HepG2 (cell line): ENCODE results near the gene SLC9C2. TPM values are rescaled to one million over a fixed set of nuclear protein-coding genes. Genes with fewer than 3 reads are reported as not detected.
A peak's percentile ranks its signal among the peaks of the same experiment; 100 is the strongest.

Source experiments
- ETV6 ChIP-seq: sonication (generic); formaldehyde crosslinking; conservative IDR thresholded peaks from 2 replicates; pipeline ENCODE4 v1.4.0; 2020; ENCODE audit warnings: missing genetic modification reagents
- HBP1 ChIP-seq: IDR thresholded peaks from 2 replicates; pipeline ENCODE4 v1.6.1; 2016; ENCODE audit warnings: low read depth, control low read depth
- IKZF1 ChIP-seq: fragments of 450-650 bp; IDR thresholded peaks from 2 replicates; pipeline ENCODE4 v1.7.1; 2016
- KDM5A ChIP-seq: fragments of 200-600 bp; sonication (generic); IDR thresholded peaks from 2 replicates; pipeline ENCODE4 v1.7.0; 2018; ENCODE audit warnings: antibody characterized with exemption, mild to moderate bottlenecking, low read length, borderline replicate concordance
- LCORL ChIP-seq, 2 experiments: fragments of 450-650 bp in 1 of 2; sonication (generic) in 1 of 2; formaldehyde crosslinking in 1 of 2; IDR thresholded peaks; 2 replicates each; pipeline versions ENCODE4 v1.5.0 to v1.6.1; 2017 to 2020; ENCODE audit warnings: antibody characterized with exemption in 1 of 2, missing genetic modification reagents in 1 of 2
- POLR2G ChIP-seq: fragments of 200-400 bp; formaldehyde crosslinking; IDR thresholded peaks from 2 replicates; pipeline ENCODE4 v1.6.1; 2018; ENCODE audit warnings: mild to moderate bottlenecking, low read depth, low read length, moderate library complexity
- PRMT3 ChIP-seq: sonication (generic); formaldehyde crosslinking; IDR thresholded peaks from 2 replicates; pipeline ENCODE4 v1.8.1; 2022; ENCODE audit warnings: low read depth, mild to moderate bottlenecking, moderate library complexity, missing genetic modification reagents, borderline replicate concordance
- ZFP91 ChIP-seq: sonication (generic); formaldehyde crosslinking; IDR thresholded peaks from 2 replicates; pipeline ENCODE4 v1.9.0; 2022; ENCODE audit warnings: missing genetic modification reagents, mild to moderate bottlenecking, borderline replicate concordance
- ZNF280B ChIP-seq: sonication (generic); formaldehyde crosslinking; IDR thresholded peaks from 2 replicates; pipeline ENCODE4 v1.5.0; 2020; ENCODE audit warnings: missing genetic modification reagents, mild to moderate bottlenecking, borderline replicate concordance
- ZNF318 ChIP-seq: sonication (generic); formaldehyde crosslinking; IDR thresholded peaks from 2 replicates; pipeline ENCODE4 v1.4.0; 2020; ENCODE audit warnings: mild to moderate bottlenecking, missing genetic modification reagents
- ZNF335 ChIP-seq: sonication (generic); formaldehyde crosslinking; IDR thresholded peaks from 2 replicates; pipeline ENCODE4 v1.4.0; 2020; ENCODE audit warnings: missing genetic modification reagents
- ZNF414 ChIP-seq: sonication (generic); formaldehyde crosslinking; IDR thresholded peaks from 2 replicates; pipeline ENCODE4 v1.5.0; 2020; ENCODE audit warnings: missing genetic modification reagents
- ZNF605 ChIP-seq: sonication (generic); formaldehyde crosslinking; IDR thresholded peaks from 2 replicates; pipeline ENCODE4 v1.8.0; 2022; ENCODE audit warnings: mild to moderate bottlenecking, missing genetic modification reagents
- polyA plus RNA-seq, 8 experiments: library from polyadenylated mRNA; depleted of rRNA in 3 of 8; stranded (reverse) in 7 of 8; unstranded in 1 of 8; fragments of >200 nt; fragmentation: Illumina TruSeq in 4 of 8; extraction: Trizol in 4 of 8; gene quantifications; 2 replicates each; pipeline versions ENCODE4 v1.2.1 to v1.2.3, GENCODE V29; 2011 to 2016; ENCODE audit warnings: low read depth in 4 of 8, missing spikeins in 1 of 8, mixed read lengths in 1 of 8; ENCODE audit not compliant: insufficient read depth in 1 of 8
- total RNA-seq, 5 experiments: library from RNA; depleted of rRNA; stranded (reverse); fragments of >200 nt; fragmentation: Illumina TruSeq; extraction: Trizol; gene quantifications; 2 replicates each; pipeline ENCODE4 v1.2.3, GENCODE V29; 2016; ENCODE audit warnings: low read depth in 1 of 5

Gene SLC9C2
- total and polyA plus RNA-seq, 2 of the 13 experiments (the other 11 are each of a cell fraction or from before 2014, with no cell fraction given), result 0.03 TPM; not detected in 1

- TF ChIP-seq ZNF318 (0 out of 2 replicates have a peak, but pooled peaks have one; percentile 52), PRMT3 (CRISPR knock-in tag) (no peak), LCORL (IDR thresholded peaks at IDR 0.05) (no peak), LCORL (CRISPR knock-in tag; IDR thresholded peaks at IDR 0.05) (peak; percentile 14; the same call in 1 of the 2 replicates), ZNF280B (CRISPR knock-in tag) (peak; percentile 31; the same call in 1 of the 2 replicates), ZFP91 (CRISPR knock-in tag) (peak; percentile 75; the same call in 1 of the 2 replicates), KDM5A (peak; percentile 42; the same call in 1 of the 2 replicates), ZNF335 (CRISPR knock-in tag) (0 out of 2 replicates have a peak, but pooled peaks have one; percentile 38), ZNF605 (CRISPR knock-in tag) (peak; percentile 48; the same call in 1 of the 2 replicates), ETV6 (CRISPR knock-in tag) (0 out of 2 replicates have a peak, but pooled peaks have one; percentile 44), POLR2G (peak; percentile 81), IKZF1 (no peak), HBP1 (CRISPR knock-in tag) (0 out of 2 replicates have a peak, but pooled peaks have one; percentile 7), ZNF414 (CRISPR knock-in tag) (peak; percentile 84; the same call in 1 of the 2 replicates)
Observed at GRCh38 chr1:173477286-173478093, 125.4 kb downstream of the SLC9C2 start, which contains the start of gene PRDX6 (continued).
